ENCODE results near the gene NIPSNAP2. TPM values are rescaled to one million over a fixed set of nuclear protein-coding genes. Genes with fewer than 3 reads are reported as not detected.
"Not testable (repeated sequence)": the region's sequence is repeated elsewhere in the genome, so short reads cannot be mapped to it uniquely, and the experiment has no call there.

NIPSNAP2 gene
- polyA plus RNA-seq, 4 donors = 105 to 139 (median 113) TPM

- DNase-seq (ENCODE audit: low read depth in 4 of 4, low spot score in 2 of 4) = no peak
These were observed 9.4 kb downstream of the NIPSNAP2 start for GRCh38 chr7:55973747-55974250.

- no peak for DNase-seq (ENCODE audit: low read depth in 4 of 4, low spot score in 2 of 4)
These were observed 11.7 kb downstream of the NIPSNAP2 start for GRCh38 chr7:55975988-55976633.

GRCh38 chr7:55977831-55978230 is 13.4 kb downstream of the NIPSNAP2 start:
- DNase-seq (ENCODE audit: low read depth in 4 of 4, low spot score in 2 of 4) = no peak

- no peak for DNase-seq (ENCODE audit: low read depth in 4 of 4, low spot score in 2 of 4)
These were observed 15.9 kb downstream of the NIPSNAP2 start for GRCh38 chr7:55980266-55980665.

GRCh38 chr7:55983537-55983936 is 19.2 kb downstream of the NIPSNAP2 start:
- no peak for DNase-seq (ENCODE audit: low read depth in 4 of 4, low spot score in 2 of 4)

GRCh38 chr7:55992346-55992745 is 28.0 kb downstream of the NIPSNAP2 start:
- DNase-seq (ENCODE audit: low read depth in 4 of 4, low spot score in 2 of 4) = no peak

- no peak for DNase-seq (ENCODE audit: low read depth in 4 of 4, low spot score in 2 of 4)
These were observed 32.6 kb downstream of the NIPSNAP2 start for GRCh38 chr7:55996856-55997500.

GRCh38 chr7:56003749-56004148 is 39.4 kb downstream of the NIPSNAP2 start:
- DNase-seq (ENCODE audit: low read depth in 4 of 4, low spot score in 2 of 4) = no peak

GRCh38 chr7:56007167-56007652 is 42.8 kb downstream of the NIPSNAP2 start:
- peak in 2 of 4 donors; percentile 0 to 4 for DNase-seq (ENCODE audit: low read depth in 4 of 4, low spot score in 2 of 4)

- DNase-seq (ENCODE audit: low read depth in 4 of 4, low spot score in 2 of 4) = no peak
These were observed 43.5 kb downstream of the NIPSNAP2 start for GRCh38 chr7:56007891-56008290.

- DNase-seq (ENCODE audit: low read depth in 4 of 4, low spot score in 2 of 4) = no peak
These were observed 45.3 kb downstream of the NIPSNAP2 start for GRCh38 chr7:56009695-56010094.

GRCh38 chr7:56017015-56017414 is 52.6 kb downstream of the NIPSNAP2 start:
- not testable (repeated sequence) for DNase-seq (ENCODE audit: low read depth in 4 of 4, low spot score in 2 of 4)

- DNase-seq (ENCODE audit: low read depth in 4 of 4, low spot score in 2 of 4) = no peak
These were observed 55.1 kb downstream of the NIPSNAP2 start for GRCh38 chr7:56019501-56019900.

GRCh38 chr7:56023500-56023899 is 59.1 kb downstream of the NIPSNAP2 start:
- no peak for DNase-seq (ENCODE audit: low read depth in 4 of 4, low spot score in 2 of 4)

- DNase-seq (ENCODE audit: low read depth in 4 of 4, low spot score in 2 of 4) = no peak
These were observed 62.2 kb downstream of the NIPSNAP2 start for GRCh38 chr7:56026538-56026937.

- no peak for DNase-seq (ENCODE audit: low read depth in 4 of 4, low spot score in 2 of 4)
These were observed 64.7 kb downstream of the NIPSNAP2 start for GRCh38 chr7:56028942-56029630.

- no peak for DNase-seq (ENCODE audit: low read depth in 4 of 4, low spot score in 2 of 4)
These were observed 66.0 kb downstream of the NIPSNAP2 start for GRCh38 chr7:56030340-56030739.

- not testable (repeated sequence) for DNase-seq (ENCODE audit: low read depth in 4 of 4, low spot score in 2 of 4)
These were observed 67.2 kb downstream of the NIPSNAP2 start for GRCh38 chr7:56031556-56031955.

GRCh38 chr7:56032578-56032977 is 68.2 kb downstream of the NIPSNAP2 start:
- not testable (repeated sequence) for DNase-seq (ENCODE audit: low read depth in 4 of 4, low spot score in 2 of 4)

GRCh38 chr7:56033671-56034432 is 69.5 kb downstream of the NIPSNAP2 start:
- DNase-seq (ENCODE audit: low read depth in 4 of 4, low spot score in 2 of 4) = peak in 2 of 4 donors; percentile 62 to 69

GRCh38 chr7:56040730-56041129 is 76.3 kb downstream of the NIPSNAP2 start:
- no peak for DNase-seq (ENCODE audit: low read depth in 4 of 4, low spot score in 2 of 4)
